NOMO-1 treated with DMSO at 0.1 percent for 48 hours (cell line): ENCODE results near the gene C8B.
A peak's percentile ranks its signal among the peaks of the same experiment; 100 is the strongest.

Experiments
- DNase-seq: peaks from one replicate; lab custom pipeline; 2025; ENCODE audit not compliant: unreplicated experiment; lab: John Stamatoyannopoulos, UW

Gene C8B

DNA sequence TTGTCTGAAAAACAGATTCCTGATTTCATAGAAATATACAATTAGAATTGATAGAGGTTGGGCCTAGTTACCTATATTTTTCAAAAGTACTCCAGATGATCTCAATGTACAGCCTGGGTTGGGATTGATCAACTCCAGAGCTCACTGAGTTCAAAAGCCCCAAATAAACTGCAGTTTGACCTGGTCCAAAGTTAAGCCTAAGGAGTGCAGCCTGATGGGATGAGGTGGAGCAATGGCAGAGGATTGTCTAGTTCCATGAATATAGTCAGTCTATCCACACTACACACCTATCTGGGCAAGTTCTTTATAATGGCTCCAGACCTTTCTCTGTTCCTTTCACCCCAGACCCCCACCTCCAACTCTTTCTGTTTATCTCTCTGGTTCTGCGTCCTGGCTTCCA, 62.0 kb downstream of the C8B start:
- no peak for DNase-seq

- peak; percentile 72 for DNase-seq
Measured at GRCh38 chr1:56901716-56902115, 64.1 kb downstream of the C8B start.

DNA sequence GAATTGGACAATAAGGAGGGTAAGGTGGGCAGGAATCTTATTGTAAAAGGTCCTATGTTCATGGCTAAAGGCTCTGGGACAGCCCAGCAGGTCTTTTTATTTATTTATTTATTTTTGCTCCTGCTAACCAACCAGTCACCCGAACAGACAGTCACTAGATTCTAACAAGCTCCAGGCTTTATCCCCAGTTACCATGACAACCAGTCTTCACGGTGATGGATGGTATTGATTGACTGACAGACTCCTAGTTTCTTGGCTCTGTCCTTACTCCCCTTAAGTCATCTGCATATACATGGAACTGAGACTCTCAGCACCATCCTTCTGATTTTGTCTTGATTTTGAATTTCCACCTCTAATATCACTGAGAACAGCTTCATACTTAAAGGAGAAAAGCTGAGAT, 66.9 kb downstream of the C8B start:
- no peak for DNase-seq

- DNase-seq = no peak
Measured at GRCh38 chr1:56898005-56898373, 67.8 kb downstream of the C8B start.

GRCh38 chr1:56897150-56898004, 68.4 kb downstream of the C8B start:
- DNase-seq = no peak

DNA sequence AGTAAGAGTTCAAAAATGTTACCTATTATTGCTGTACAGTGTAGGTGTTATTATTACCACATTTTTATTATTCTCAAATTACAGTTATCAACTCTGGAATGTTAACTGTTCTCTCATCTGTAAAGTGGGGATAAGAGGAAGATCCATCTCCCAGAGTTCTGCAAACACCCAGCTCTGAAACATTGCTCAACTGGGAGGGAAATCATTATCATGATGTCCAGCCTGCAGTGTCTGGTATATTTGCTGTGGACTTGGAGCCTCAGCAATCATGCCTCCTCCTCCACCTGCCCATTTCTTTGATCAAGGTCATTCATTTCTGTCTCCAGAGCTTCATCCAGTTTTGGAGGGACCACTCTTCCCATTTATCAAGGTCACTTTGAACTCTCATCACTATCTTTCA, 71.8 kb downstream of the C8B start:
- DNase-seq = no peak

DNA sequence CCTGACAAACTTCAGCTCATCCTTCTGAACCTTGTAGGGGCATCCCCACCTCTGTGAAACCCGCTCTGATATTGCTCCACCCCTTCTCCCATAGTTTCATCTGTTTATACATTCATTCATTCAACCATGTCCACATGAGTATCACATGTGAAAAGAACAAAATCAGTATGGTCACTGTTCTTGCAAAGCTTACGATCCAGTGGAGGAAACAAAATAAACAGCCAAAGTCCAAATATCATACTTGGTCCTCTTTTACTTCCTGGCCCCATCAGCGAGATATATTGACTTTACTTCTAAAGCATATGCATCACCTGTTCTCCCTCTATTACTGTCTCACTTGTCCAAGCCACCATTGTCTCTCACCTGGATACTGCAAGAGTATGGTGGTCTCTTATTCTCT, 75.6 kb downstream of the C8B start:
- DNase-seq = no peak

DNA sequence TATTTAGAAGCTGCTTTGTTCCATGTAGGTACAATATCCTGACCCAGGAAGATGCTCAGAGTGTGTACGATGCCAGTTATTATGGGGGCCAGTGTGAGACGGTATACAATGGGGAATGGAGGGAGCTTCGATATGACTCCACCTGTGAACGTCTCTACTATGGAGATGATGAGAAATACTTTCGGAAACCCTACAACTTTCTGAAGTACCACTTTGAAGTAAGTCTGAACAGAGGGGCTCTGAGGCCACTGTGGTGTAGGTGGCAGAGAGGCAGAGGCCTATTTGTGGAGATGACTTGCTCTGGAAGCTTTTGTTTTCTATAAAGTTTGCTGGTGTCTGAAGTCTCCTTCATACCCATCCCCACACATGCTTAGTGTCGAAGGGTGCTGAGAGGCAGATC, 84.4 kb downstream of the C8B start:
- no peak for DNase-seq

- DNase-seq = no peak
Measured at GRCh38 chr1:56880774-56881173, 85.0 kb downstream of the C8B start.
